ENCODE data around the gene STPG1.

The STPG1 gene

DNA sequence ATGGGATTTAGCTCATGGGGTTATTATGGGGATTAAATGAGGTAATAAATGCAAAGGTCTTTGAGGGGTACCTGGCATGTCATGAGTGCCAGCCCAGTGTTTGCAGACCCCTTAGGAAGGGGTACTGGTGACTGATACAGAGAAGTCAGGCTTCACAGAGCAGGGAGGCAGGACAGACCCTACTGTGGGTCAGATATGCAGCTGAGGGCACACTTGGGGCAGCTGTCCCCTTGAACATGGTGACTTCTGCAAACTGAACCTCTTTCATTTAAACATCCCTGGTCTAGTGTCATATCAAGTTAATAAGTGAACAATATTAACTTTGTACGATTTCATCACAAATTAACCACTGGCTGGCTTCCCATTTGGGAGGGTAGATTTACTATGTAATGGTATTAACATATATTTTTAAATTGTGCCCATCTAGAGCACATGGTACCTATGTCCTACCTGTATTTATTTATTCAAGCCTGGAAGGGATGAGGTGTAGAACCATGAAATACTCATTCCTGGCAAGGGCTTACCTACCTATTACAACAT is 25.9 kb downstream of the STPG1 start:
- H3K27ac ChIP-seq (ENCODE audit: extremely low read depth, low read depth, low read length), result no peak overlapping the region
- POLR2A ChIA-PET, result no interaction called here
- CTCF ChIA-PET, result interaction anchor here (0.5 to 11.1 kb wide), 3 partner anchors 49 to 236 kb away, joined by 3 to 175 read pairs (median 3); no protein-coding TSS in a partner anchor

DNA sequence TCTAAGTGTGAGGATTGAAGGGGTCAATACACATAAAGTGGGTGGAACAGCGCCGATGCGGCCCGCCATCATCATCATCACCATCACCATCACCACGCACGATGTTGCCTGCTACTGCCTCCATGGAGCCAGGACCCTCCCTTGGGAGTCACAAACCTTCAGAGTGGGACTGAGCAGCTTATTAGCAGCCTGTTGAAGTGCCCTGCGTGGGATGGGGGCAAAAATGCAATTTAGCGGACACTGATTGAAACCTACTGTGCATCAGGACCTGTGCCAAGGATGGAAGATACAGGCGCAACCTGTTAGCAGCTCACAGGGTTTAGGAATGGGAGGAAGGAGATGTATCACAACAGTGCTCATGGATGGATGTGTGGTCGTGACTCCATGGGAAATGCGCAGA is 26.7 kb downstream of the STPG1 start:
- Histone ChIP-seq H3K9me3 (ENCODE audit: control insufficient read depth, insufficient read depth, low read depth, low read length) (no peaks in the 10 kb centered on the region), H3K4me3 (ENCODE audit: low read depth, low read length) (no peak overlapping the region), H3K27ac (ENCODE audit: extremely low read depth, low read depth, low read length) (no peak overlapping the region), H3K36me3 (ENCODE audit: control insufficient read depth in 2 of 2, insufficient read depth in 1 of 2, low read length in 2 of 2) (peaks cover 5 to 72% of the 10 kb centered on the region in 2 experiments; a peak in 2 of 3 replicates), H3K4me1 (ENCODE audit: control insufficient read depth, insufficient read depth, low read length) (no peaks in the 10 kb centered on the region)
- TF ChIP-seq ZNF561 (tag by site-specific recombination; IDR thresholded peaks at IDR 0.05; ENCODE audit: borderline replicate concordance) (no peak), ZNF24 (tag by site-specific recombination; IDR thresholded peaks at IDR 0.05) (no peak), ZBTB17 (tag by site-specific recombination; IDR thresholded peaks at IDR 0.05) (no peak), ZNF37A (tag by site-specific recombination; IDR thresholded peaks at IDR 0.05) (no peak), ZNF132 (tag by site-specific recombination; IDR thresholded peaks at IDR 0.05; ENCODE audit: borderline replicate concordance) (no peak), ZNF391 (tag by site-specific recombination; IDR thresholded peaks at IDR 0.05; ENCODE audit: borderline replicate concordance, low read depth) (no peak), TCF7L2 (IDR thresholded peaks at IDR 0.05; ENCODE audit: borderline replicate concordance, low read depth, low read length) (no peak)
- TF ChIP-seq, protein P1, sequence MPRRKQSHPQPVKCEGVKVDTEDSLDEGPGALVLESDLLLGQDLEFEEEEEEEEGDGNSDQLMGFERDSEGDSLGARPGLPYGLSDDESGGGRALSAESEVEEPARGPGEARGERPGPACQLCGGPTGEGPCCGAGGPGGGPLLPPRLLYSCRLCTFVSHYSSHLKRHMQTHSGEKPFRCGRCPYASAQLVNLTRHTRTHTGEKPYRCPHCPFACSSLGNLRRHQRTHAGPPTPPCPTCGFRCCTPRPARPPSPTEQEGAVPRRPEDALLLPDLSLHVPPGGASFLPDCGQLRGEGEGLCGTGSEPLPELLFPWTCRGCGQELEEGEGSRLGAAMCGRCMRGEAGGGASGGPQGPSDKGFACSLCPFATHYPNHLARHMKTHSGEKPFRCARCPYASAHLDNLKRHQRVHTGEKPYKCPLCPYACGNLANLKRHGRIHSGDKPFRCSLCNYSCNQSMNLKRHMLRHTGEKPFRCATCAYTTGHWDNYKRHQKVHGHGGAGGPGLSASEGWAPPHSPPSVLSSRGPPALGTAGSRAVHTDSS (tag by site-specific recombination; IDR thresholded peaks at IDR 0.05), result 0 out of 2 replicates have a peak, but pooled peaks have one; percentile 40
- TF ChIP-seq, protein P2, sequence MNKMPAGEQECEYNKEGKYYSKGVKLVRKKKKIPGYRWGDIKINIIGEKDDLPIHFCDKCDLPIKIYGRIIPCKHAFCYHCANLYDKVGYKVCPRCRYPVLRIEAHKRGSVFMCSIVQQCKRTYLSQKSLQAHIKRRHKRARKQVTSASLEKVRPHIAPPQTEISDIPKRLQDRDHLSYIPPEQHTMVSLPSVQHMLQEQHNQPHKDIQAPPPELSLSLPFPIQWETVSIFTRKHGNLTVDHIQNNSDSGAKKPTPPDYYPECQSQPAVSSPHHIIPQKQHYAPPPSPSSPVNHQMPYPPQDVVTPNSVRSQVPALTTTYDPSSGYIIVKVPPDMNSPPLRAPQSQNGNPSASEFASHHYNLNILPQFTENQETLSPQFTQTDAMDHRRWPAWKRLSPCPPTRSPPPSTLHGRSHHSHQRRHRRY (tag by site-specific recombination; IDR thresholded peaks at IDR 0.05), result no peak
- ChIA-PET CTCF (interaction anchor here (11.1 kb wide), 1 partner anchor 187 kb away, joined by 175 read pairs; no protein-coding TSS in a partner anchor), POLR2A (no interaction called here)

More for the DNA sequence above, 25.9 kb downstream of the STPG1 start:
- no peak overlapping the region for H3K4me3 ChIP-seq (ENCODE audit: low read depth, low read length)
- no peak for TF ChIP-seq KLF1 (tag by site-specific recombination; IDR thresholded peaks at IDR 0.05)
- no peak for TF ChIP-seq ZNF121 (tag by site-specific recombination; IDR thresholded peaks at IDR 0.05)
- no peak for TF ChIP-seq HOXA7 (CRISPR knock-in tag; IDR thresholded peaks at IDR 0.05; ENCODE audit: borderline replicate concordance)
- TF ChIP-seq ZNF416 (tag by site-specific recombination; IDR thresholded peaks at IDR 0.05), result no peak
- no peak for TF ChIP-seq ZNF768 (tag by site-specific recombination; IDR thresholded peaks at IDR 0.05)
- TF ChIP-seq, protein P3, sequence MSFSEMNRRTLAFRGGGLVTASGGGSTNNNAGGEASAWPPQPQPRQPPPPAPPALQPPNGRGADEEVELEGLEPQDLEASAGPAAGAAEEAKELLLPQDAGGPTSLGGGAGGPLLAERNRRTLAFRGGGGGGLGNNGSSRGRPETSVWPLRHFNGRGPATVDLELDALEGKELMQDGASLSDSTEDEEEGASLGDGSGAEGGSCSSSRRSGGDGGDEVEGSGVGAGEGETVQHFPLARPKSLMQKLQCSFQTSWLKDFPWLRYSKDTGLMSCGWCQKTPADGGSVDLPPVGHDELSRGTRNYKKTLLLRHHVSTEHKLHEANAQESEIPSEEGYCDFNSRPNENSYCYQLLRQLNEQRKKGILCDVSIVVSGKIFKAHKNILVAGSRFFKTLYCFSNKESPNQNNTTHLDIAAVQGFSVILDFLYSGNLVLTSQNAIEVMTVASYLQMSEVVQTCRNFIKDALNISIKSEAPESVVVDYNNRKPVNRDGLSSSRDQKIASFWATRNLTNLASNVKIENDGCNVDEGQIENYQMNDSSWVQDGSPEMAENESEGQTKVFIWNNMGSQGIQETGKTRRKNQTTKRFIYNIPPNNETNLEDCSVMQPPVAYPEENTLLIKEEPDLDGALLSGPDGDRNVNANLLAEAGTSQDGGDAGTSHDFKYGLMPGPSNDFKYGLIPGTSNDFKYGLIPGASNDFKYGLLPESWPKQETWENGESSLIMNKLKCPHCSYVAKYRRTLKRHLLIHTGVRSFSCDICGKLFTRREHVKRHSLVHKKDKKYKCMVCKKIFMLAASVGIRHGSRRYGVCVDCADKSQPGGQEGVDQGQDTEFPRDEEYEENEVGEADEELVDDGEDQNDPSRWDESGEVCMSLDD (tag by site-specific recombination; IDR thresholded peaks at IDR 0.05), result no peak
- no peak for TF ChIP-seq GFI1B (tag by site-specific recombination; IDR thresholded peaks at IDR 0.05)
- no peak for TF ChIP-seq ZBTB1 (tag by site-specific recombination; IDR thresholded peaks at IDR 0.05)
- TF ChIP-seq ZNF791 (tag by site-specific recombination; IDR thresholded peaks at IDR 0.05), result no peak
- no peak for TF ChIP-seq ZNF23 (tag by site-specific recombination; IDR thresholded peaks at IDR 0.05; ENCODE audit: borderline replicate concordance)
- no peak for TF ChIP-seq ZNF747 (tag by site-specific recombination; IDR thresholded peaks at IDR 0.05)
- TF ChIP-seq REPIN1 (tag by site-specific recombination; IDR thresholded peaks at IDR 0.05; ENCODE audit: low read depth), result no peak
- TF ChIP-seq, protein P4, sequence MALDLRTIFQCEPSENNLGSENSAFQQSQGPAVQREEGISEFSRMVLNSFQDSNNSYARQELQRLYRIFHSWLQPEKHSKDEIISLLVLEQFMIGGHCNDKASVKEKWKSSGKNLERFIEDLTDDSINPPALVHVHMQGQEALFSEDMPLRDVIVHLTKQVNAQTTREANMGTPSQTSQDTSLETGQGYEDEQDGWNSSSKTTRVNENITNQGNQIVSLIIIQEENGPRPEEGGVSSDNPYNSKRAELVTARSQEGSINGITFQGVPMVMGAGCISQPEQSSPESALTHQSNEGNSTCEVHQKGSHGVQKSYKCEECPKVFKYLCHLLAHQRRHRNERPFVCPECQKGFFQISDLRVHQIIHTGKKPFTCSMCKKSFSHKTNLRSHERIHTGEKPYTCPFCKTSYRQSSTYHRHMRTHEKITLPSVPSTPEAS (tag by site-specific recombination; IDR thresholded peaks at IDR 0.05), result no peak
- no peak for TF ChIP-seq ZNF140 (tag by site-specific recombination; IDR thresholded peaks at IDR 0.05)
- TF ChIP-seq YY2 (tag by site-specific recombination; IDR thresholded peaks at IDR 0.05), result no peak
- no peak for TF ChIP-seq ZNF530 (tag by site-specific recombination; IDR thresholded peaks at IDR 0.05; ENCODE audit: low read depth)
- TF ChIP-seq ZNF404 (tag by site-specific recombination; IDR thresholded peaks at IDR 0.05), result no peak
- no peak for TF ChIP-seq ZNF423 (tag by site-specific recombination; IDR thresholded peaks at IDR 0.05)
- TF ChIP-seq ZNF776 (tag by site-specific recombination; IDR thresholded peaks at IDR 0.05; ENCODE audit: borderline replicate concordance), result no peak
- H3K36me3 ChIP-seq (ENCODE audit: control insufficient read depth in 2 of 2, insufficient read depth in 1 of 2, low read length in 2 of 2), result peaks cover 5 to 64% of the 10 kb centered on the region in 2 experiments; a peak in 2 of 3 replicates
- no peaks in the 10 kb centered on the region for H3K4me1 ChIP-seq (ENCODE audit: control insufficient read depth, insufficient read depth, low read length)
- H3K9me3 ChIP-seq (ENCODE audit: control insufficient read depth, insufficient read depth, low read depth, low read length), result no peaks in the 10 kb centered on the region

Data from HEK293 (cell line).